RPMI8226 (cell line): ENCODE data around the gene RERE.
A peak's percentile ranks its signal among the peaks of the same experiment; 100 is the strongest.

Experiments used
- DNase-seq: peaks from one replicate; pipeline ENCODE4 v3.0.0-alpha.2; 2015

Gene RERE

DNA sequence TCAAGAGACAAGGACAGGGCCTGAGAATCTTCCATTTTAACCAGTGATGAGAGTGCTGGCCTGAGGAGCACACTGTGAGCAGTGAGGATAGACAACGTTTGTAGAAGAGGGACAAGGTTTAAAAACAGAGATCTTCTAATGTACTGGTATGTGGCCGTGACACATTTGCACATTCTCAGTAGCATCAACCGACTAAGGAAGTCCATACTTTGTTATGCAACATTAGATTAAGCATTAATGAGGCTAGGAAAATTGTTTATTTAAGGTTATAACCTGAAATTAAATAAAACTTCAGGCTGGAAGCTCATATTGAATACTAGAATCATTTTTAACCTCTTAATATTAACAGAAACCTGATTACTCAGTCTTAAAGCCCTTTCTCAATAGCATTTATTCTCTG is 400.6 kb downstream of the RERE start:
- DNase-seq: no peak

DNA sequence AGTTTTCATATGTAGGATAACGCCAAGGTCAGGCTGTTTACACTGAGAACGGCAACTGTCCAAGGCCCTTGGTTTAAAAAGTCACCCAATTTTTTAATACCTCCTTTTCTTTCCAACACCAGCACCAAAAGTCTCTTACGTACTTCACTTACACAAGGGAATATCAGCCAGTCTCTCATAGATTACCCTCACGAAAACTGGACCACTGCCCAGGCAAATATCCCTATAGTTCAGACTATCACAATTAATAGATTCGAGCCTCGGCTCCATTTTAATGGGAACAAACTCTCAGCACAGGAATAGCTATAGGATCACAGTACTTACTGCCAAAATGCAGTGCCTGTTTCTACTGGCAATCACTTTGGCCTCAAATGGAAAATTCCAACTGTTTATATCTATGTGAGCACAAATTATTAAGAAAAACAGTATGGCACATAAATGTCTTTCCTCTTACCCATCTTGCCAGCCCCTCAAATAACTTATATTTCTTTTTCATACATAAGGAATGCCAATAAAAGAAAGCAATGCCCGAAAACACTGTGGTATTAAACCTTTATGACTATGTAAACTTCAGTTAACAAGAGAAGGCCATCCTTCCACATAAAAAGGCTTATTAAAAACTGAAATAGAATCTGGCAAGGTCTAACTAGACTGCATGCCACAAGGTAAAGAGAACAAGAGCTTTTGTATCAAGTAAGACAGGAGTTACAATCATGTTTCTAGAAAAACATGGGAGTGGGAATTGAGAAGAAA is 401.7 kb downstream of the RERE start:
- DNase-seq: no peak

DNA sequence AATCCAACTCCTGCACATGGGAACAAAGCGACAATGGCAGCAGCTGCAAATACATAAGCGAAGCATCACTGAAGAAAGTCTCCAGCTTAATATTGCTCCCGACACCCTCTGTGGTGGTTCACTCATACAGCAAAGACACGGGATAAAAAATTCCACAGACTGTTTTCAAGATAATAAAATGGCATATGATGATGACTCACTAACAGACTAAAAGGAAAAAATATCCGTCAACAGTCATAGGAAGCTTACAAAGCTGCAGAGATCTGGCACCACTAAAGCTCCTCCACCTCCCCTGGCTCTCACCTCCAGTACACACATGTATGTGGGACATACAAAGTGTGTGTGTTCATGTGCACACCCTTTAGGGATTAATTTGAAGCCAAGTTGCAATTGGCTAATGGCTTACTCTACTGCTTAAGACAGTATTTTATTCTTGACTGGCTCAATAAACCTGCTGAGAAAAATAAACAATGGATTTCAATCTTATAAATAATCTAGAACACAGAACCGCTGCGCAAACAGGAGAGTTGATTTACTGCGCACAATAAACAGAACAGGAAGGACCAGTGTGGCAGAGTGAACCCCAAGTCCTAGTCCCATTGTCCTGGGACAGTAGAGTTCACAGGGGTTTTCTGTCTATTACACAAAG is 405.1 kb downstream of the RERE start:
- DNase-seq: no peak

DNA sequence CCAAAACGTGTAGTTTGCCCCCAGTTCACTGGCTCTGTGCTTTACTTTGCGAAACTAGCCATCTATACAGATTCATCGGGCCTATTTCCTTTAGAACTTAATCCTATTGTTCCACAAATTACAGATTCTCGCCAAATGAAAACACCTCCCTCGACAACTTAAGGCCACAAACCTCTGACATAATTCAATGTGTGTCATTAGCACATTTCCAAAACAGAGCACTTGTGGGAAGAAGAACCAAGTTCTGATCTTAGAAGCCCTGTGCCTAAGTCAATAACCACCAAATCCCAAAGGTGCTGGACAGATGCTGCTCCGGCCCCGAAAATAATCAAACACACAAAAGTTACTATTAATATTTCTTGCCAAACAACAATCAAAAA is 405.6 kb downstream of the RERE start:
- no peak for DNase-seq

DNA sequence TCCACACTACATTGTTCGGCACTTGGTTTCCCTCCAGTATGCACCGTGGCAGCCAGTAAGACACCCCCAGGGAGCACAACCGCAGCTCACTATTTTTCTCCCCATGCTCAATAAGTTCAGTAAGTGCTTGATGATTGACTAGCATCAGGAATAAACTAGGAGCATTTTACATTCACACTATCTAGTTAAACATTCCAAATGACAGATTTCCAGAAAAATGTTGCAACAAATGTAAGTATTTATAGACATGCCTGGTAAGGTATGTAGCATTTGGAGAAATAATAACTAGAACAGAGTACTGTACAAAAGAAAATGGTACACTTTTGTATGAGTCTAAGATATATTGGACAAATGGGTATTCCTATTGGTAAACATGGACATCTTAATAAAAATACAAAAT is 406.6 kb downstream of the RERE start:
- DNase-seq: no peak

DNA sequence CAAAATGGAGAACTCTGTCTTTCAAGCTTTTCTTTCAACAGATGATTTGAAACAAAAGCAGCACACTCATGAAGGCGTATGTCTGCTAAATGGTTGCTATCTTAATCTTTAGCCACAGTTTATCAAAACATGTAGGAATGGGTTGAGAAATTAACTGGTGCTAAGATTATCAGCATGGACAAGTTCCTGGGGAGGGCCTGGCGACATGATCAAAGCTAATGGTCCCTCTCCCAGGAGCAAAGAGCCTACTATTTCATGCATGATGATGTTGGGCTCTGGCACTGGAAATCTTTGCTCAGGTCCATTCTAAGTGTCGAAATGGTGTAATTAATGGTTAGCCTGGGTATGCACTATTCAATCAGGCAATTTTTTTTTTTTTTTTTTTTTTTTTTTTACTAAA is 407.8 kb downstream of the RERE start:
- no peak for DNase-seq

DNA sequence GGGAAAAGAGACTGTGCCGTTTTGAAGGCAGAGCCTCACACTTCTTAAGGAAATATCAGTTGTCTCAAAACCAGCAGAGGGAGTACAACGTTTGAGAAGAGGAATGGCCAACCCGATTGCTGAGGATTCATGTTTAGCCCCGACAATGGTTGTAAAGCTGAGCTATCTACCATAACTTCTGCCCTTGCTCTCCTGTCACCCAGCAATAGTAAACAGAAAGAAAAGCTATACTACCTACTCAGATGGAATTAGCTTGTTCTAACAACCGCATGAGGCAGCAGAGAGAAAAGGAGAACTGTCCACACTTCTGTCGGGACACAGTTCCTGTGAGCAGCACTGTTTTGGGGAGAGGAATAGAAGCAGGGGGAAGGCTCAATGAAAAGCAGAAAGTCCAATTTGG is 408.3 kb downstream of the RERE start:
- no peak for DNase-seq

DNA sequence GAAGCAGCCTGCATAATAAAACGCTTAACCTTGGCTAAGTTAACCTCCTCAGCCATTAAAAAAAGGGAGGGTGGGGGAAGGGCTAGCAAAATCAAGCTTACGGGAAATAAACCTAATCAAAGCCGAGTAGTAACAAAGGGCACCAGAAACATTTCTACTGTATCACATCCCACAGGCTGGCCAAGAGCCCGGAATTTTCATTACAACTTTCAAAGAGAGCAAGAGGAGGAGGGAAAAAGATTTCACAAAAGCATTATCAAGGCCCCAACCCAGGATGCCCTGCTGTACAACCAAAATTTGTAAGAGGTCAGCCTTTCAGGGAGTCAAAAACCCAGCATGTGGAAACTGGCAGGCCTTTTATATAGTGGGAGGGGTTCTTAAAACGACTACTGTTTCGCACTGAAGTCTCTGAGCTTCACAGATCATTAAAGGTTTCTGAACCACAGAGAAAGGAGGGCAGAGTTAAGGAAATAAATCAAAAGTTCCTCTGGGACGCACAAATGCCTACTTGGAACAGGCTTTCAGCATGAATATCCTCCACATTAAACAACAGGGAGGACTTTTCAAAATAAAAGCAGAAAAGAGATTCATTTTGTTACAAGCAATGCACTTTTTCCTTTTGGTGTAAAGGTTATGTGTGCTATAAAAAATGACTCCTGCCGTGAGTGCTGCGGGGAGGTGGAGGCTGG is 409.1 kb downstream of the RERE start:
- no peak for DNase-seq

DNA sequence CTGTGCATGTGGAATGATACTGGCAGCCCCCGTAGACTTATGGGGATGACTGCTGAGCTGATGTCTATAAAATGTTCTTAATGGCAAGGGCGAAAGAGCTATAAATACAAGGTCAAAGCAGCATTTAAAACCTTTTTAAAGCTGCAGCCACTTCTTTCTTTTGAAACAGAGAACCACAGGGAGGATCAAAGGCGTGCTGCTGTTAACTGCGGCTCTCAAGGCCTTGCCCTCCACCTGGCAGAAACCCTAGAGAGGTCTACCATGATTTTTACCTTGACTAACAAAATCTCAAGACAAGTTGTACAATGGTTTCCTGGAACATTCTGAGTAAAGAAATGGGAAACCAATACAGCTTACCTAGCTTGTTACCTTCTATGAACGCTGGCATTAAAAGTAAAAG is 409.8 kb downstream of the RERE start:
- no peak for DNase-seq

DNA sequence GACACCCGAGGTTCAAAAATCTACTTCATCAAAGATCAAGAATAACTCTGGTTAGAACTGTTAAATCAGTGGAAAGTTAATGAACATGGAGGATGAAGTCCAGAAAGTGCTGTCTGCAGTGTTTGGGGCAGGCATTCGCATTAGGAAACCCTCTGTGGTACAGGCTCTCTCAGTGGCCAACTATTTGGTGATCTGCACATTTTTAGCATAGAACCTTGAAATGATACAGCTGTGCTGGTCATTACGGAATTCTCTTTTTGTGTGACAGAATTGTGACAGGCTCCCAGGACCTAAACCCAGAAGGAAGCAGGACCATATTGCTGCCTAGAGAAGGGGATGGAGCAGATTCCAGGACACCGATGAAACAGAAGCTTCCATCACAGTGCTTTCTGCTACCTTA is 410.5 kb downstream of the RERE start:
- no peak for DNase-seq

DNA sequence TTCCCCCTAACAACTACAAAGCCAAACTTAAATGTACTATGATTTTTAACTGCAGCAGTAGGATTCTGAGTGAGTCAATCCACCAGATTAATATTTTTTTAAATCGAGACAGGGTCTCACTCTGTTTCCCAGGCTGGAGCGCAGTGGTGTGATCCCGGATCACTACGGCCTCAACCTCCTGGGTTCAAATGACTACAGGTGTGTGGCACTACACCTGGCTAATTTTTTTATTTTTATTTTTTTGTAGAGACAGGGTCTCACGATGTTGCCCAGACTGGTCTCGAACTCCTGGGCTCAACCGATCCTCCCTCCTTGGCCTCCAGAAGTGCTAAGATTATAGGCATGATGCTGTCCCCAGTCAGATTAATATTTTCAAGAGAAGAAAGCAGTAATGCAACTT is 411.4 kb downstream of the RERE start:
- no peak for DNase-seq

DNA sequence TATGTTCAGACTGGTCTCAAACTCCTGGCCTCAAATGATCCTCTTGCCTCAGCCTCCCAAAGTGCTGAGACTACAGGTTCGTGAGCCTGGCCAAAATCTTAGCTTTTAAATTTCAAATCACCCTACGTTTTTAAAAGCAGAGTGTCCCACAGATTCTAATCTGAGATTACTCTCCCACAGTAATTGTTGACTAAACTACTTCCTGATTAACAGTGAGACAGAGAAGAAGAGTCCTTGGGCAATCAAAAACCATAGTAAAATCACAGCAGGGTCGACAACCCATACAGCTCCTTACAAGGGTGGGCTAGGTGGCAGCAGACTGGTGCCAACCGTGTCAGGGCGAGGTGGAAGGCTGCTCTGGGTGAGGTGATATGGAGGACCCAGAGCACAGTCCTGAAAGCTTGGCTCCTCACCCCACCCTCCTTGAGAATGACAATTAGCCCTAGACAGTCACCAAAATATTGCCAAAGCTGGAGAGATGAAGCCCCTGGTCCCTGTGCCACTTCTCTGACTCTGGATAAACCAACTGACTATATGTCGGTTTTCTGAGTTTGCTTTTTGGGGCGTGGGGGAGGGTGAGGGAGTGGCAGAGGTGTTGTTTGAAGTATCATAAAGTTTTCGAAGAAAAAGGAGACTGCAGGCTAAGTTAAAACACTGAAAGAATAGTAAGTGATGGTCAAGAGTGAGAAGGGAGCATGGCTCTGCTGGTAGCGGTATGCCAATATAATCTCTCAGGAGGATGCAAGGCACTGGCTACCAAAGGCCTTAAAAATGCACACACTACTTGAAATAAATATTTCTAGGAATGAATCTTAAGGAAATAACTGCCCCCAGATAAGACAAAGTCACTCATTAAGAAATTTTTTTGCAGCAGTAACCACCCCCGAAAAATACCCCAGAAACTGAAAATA is 412.7 kb downstream of the RERE start:
- no peak for DNase-seq

DNA sequence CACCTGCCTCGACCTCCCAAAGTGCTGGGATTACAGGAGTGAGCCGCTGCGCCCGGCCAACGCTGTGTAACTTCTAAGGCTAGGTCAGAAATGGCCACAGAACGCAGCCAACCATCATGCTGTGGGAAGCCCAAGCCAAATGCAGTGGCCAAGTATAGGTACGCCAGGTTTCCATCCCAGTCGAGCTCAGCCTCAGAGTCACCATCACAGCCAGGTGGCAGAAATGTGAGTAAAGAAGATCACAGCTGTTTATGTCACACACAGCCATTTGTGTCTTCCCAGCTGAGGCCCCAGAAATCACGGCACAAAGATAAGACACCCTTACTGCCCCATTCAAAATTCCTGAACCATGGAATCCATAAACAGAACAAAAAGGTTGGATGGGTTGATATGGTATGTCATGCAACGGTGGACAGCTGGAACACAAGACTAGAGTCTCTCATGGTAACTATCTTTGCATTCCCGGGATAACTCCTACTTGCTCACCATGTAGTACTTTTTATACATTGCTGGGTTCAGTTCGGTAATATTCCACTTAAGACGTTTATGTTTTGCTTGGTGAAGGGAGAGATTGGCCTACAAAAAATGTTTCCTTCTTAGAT is 415.2 kb downstream of the RERE start:
- DNase-seq: no peak

DNA sequence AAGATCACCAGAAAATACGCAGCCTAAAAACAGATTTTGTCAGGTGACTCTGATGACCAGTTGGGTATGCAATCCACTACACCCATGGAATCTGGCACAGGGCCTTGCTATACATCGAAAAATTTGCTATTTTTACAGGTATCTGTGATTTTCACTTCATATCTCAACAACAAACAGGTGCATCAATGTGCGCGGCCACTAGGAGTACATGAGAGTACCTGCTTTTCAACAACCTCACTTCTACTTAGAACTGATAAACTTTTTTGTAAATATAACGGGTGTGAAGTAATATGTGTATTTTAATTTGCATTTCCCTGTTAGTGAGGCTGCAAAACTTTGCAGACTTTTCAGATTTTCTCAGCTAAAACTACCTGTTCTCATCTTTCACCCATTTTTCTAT is 418.8 kb downstream of the RERE start:
- DNase-seq: peak; percentile 40

DNA sequence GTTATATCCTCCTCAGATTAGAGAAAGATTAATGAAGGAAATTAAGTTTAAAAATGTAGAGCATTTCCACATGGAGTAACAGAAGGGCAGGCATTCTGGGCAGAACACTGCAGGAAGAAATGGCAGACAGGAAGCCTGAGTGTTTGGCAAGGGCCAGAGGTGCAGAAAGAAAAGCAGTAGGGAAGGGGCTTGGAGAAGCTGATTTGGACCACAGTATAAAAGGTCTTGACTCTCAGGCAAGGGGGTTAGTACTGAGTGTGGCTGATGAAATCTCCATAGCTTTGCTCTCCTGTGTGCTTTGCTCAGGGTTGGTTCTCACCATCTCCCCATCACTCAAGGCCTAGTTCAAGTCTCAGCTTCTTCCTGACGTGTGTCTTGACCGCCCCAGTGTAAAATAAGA is 419.4 kb downstream of the RERE start:
- no peak for DNase-seq

DNA sequence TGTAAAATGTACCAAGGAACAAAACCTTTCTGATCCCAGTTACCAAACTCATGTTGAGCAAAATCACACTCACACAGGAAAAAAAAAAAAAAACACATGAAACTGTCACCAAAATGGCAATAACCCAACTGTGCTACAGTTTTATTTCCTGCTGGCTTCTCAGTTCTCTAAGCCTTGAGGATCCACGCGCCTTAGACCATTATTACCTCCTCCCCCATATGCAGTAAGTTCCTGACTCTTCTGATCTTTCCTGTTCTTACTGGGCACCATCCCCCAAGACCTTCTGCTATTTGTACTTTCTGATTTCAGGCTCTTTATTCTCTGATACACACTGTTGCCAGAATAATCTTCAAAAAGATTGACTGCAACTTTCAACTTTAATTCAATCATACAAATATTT is 419.9 kb downstream of the RERE start:
- DNase-seq: peak; percentile 73

DNA sequence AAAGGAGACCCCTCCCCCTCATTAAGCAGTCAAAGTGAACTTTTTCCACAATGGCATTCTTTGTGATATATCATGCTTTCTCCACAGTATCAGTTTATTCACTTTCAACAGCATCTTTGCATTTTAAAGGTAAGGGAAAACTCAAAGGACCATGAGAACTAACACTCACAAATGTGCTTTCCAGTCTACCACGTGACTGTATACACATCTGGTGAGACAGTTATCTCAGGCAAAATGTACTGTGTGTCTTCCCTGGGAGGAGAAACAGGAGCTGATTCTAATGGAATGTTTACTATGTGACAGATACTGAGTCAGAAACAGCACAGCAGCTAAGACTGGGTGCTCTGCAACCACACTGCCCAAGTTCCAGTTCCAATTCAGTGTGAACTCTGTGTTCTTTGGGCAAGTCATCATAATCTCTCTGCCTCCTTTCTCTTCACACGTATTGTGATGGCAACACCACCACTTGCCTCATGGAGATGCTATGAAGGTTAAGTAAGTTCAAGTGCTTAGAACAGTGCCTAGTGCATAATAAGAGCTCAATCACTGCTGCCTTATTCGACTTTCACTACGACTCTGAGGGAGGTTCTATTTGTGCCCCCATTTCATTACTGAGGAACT is 420.5 kb downstream of the RERE start:
- peak; percentile 28 for DNase-seq

DNA sequence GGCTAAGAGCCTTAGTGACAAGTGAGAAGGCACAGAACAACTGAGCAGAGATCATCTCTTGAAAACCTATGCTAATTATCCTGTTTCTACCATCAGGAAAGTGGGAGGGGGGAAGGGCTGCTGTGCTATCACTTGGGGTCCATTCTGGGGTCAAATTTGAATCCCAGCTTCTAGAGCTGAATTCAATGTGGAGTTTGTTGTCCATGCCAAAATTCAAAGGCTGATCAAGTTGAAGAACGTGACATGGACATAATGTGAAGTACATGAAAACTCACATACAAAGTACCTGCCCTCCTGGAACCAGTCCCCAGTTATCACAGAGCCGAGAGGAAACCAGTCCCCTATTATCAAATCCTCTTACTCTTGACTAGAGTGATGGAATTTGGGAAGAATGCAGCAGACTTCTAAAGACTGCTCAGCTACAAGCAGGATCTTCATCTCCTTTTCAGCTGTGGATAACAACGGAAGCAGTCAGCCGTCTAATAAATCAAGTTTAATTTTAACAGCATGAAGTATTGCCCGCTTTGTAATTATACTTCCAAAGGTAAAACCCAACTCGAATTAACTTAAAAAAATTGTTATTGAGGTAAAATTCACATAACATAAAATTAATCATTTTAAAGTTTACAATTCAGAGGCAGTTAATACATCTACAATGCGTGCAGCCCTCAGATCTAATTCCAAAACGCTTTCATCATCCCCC is 421.2 kb downstream of the RERE start:
- no peak for DNase-seq

DNA sequence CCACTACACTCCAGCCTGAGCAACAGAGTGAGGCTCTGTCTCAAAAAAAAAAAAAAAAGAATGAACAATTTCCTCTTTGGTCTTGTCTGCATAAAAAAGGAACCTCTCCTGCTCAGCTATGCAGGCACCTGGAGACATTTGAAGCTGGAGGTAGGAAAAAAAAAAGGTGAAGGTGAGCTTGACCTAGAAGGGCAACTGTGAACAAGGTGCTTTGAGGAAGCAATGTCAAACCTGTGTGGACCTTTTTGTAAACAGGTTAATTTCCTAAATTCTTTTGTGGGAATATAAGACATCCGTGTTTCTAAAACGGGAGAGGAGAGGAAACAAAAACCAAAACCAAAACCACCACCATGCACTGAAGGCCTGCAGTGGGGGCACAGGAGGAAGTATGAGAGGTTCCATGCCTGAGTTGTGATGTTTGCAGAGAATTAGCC is 422.0 kb downstream of the RERE start:
- DNase-seq: peak; percentile 67

DNA sequence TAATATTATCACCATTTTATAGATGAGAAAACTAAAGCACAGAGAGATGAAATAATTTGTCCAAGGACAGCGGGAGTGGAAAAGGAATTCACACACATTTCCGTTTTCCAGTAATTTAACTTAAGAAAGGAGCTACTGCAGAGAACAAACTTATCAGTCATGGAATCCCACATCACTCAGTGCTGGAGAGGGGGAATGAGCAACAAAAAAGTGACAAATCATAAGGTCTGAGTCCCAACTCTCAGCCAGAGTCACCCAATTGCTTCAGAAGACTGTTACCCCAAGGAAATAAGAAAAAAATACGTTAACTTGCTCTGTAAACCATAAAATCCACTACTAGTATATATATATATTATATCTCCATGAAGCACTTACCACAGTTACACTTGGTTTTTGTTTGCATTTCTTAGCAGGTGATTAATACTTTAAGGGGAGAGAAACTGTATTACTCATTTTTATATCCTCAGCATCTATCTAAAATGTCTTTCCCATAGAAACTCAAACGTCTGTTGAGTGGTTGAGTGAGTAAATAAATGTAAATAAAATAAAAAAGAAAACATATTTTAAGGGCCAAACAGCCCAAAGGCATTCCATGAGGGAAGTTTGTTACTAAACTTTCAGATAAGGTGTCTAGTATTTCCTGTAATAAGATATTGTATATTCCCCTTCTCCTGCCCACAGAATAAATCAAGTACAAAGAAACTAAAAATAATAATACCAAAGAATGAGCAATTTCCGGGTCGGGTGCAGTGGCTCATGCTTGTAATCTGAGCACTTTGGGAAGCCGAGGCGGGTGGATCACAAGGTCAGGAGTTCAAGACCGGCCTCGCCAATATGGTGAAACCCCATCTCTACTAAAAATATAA is 422.8 kb downstream of the RERE start:
- DNase-seq: no peak

DNA sequence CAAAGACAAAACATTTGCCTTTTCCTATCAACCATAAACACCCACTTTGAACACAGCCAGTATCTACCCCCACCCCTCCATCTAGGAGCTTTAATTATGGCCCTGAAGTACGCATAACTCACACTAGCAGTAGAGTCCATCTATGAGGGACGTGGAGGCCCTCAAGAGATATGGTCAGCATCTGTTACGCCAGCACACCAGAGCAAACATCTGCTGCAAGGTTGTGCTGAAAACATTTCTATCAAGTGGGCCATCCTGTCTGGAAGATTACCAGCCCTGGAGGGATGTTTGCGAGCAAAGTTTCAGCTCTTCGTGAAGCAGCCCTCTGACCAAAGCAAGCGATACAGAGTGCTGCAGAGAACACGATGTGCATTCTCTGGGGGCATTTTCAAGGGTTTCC is 424.9 kb downstream of the RERE start:
- no peak for DNase-seq
